Raji (cell line): ENCODE measurements around the gene IRF2.

Source experiments
- POLR2A ChIP-seq: IDR thresholded peaks from 2 replicates; pipeline ENCODE4 v1.6.1; 2011; ENCODE audit warnings: low read depth, low read length, control low read depth; ENCODE audit not compliant: insufficient read depth

IRF2 gene

GRCh38 chr4:184474263-184475095, at the start of gene IRF2:
TSS of gene IRF2 (minus strand) at chr4:184474550. CDS start at chr4:184429064, 45,486 bp downstream.
- peak; percentile 73 for TF ChIP-seq POLR2A

GRCh38 chr4:184515606-184516005, 41.3 kb upstream of the IRF2 start:
- no peak for TF ChIP-seq POLR2A

GRCh38 chr4:184514121-184514988, 40.0 kb upstream of the IRF2 start:
- no peak for TF ChIP-seq POLR2A

DNA sequence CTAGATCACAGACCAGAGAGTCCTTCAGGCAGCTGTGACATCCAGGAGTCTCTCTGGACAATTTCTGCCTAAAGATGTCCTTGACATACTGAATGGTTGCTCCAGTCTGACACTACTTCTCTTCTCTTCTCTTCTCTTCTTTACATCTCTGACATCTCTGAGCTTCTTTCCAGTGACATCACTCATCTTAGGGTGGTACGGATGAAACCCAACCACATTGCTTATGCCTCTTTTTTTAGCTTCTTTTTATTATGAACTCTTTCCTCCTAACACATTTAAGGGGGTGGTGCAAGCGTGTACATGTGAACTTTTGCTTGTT, 39.4 kb upstream of the IRF2 start:
- TF ChIP-seq POLR2A, result no peak

GRCh38 chr4:184511156-184511555, 36.8 kb upstream of the IRF2 start:
- no peak for TF ChIP-seq POLR2A

GRCh38 chr4:184510401-184510800, 36.1 kb upstream of the IRF2 start:
- TF ChIP-seq POLR2A, result no peak

DNA sequence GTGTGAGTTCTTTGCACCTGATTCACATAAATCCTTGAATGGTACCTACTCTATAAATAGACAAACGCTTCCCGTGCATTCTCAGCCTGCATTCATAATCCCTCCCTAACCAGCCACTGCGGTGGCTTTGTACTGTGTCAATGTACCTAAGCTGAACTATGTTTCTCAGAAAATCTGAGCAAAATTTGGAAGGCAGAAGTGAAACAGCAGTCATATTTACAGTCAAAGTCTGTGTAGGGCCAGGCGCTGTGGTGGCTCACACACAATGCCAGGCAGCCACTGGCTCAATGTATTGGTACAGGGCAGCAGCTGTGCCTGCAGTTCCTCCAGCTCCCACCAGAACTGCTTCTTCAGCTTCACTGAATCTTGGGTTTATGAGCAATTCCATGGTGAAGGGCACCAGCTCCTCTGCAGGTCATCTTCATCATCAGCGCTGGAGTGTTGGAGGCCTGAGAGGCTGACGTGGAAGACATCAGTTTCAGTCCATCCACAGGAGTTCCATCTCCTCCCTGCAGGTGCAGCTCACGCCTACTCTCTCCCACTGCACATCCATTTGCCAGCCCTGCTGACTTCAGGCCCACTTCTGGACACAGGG, 32.3 kb upstream of the IRF2 start:
- TF ChIP-seq POLR2A, result no peak

DNA sequence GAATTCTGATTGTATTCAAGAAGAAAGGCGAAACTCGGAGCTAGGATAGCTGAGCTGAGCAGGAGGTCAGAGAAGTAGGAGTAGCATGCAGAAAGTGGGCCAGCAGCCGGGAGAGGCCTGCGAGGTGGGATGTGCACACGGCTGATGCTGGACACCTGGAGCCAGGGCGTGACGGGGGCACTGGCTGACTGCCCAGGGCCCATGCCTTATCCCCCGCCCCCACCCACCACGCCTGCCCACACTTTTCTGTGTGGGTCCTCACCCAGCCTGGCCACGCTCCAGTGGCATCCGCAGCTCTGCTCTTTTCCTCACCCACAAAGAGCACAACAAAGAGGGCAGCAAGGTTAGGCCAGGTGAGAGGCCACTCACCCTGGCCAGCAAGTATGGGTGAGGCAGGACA, 30.0 kb upstream of the IRF2 start:
- no peak for TF ChIP-seq POLR2A

DNA sequence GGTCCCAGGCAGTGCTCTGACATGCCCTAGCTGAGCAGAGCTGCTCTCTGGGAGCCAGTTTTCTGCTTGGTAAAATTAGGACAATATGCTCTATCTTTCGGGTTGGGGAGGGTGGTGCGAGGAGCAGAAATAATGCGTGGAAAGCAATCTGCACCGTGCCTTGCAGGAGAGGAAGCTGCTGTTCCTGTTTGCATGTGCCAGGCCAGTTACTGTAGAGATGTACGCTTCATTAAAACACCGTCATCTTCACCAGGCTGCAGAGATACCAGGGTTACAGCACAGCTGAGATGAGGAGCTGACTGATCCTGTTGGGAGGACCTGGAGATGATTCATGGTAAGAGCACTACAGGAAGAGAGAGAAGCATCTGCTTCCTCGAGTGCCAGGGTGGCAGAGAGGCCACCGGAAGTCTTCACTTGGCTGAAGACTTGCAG, 29.5 kb upstream of the IRF2 start:
- TF ChIP-seq POLR2A, result no peak

DNA sequence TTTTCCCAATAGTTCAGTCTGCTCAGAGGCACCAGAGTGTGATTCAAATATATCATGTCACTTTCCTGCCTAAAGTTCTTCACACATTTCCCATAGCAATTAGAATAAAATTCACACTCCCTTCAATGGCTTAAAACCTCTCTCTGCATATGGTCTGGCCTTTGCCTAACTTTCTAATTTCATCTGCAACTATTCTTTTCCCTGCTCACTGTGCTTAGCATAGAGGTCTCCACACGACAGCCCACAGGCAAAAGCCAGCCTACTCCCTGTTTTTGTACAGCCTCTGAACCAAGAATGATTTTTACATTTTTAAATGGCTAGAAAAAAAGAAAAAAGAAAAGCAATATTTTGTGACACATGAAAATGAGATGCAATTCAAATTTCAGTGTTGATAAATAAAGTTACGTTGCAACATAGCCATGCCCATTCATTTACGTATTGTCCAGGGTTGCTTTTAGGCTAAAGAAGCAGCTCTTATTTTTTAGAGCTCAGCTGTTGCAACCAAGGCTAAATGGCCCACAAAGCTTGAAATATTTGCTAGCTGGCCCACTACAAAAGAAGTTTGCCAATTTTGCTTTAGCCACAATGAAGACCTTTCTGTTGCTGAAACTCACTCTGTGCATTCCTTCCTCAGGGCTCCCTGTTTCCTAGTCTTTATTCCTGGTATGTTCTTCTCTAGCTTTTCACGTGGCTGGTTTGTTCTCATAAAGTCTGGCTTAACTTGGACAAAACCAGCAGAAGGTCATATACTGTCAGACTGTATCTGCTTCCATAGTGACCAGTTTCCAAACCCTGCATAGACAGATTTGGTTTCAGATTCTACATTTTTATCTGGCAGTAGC, 26.6 kb upstream of the IRF2 start:
- TF ChIP-seq POLR2A, result no peak

GRCh38 chr4:184499996-184500395, 25.6 kb upstream of the IRF2 start:
- no peak for TF ChIP-seq POLR2A

- no peak for TF ChIP-seq POLR2A
Observed at GRCh38 chr4:184498598-184498997, 24.2 kb upstream of the IRF2 start.

DNA sequence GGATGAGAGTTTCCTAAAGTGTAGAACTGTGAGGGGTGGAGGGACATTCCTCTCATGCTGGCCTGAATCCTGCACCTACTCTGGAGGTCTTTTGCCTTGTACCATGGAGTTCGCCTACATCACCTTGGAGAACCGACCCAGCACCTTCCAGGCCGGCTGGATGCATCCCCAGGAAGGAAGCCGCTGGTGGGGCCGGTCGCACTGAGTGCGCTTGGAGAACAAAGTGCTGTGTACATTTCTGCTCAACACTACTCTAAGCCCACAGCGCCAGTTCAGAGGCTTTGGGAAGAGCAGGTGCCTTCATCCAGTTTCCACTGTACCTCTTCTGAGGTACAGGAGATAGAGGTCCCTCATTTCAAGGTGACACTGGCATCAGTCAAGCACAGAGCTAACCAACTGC, 15.4 kb upstream of the IRF2 start:
- TF ChIP-seq POLR2A, result no peak

DNA sequence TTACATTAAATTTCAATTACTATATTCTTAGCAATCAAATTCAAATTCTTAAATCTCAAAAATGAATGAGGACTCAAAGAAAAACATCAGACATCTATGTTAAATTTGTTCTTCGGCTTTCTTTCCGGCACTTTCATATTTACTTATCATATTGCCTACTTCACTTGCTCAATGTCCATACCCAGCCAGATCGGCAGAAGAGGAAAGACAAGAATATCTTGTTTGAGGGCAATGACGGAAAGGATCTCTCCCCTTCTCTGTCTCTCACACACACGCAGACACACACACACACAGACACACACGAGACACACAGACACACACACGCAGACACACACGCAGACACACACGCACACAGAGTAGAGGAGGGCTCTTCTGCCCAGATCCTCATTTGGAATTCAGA, 13.2 kb upstream of the IRF2 start:
- no peak for TF ChIP-seq POLR2A

- no peak for TF ChIP-seq POLR2A
Observed at GRCh38 chr4:184485279-184485678, 10.9 kb upstream of the IRF2 start.
